ENCODE measurements around the gene HACD2.

The HACD2 gene

GRCh38 chr3:123552095-123552714 is 32.6 kb downstream of the HACD2 start:
- H3K36me3 ChIP-seq (ENCODE audit: insufficient read depth, low read length): peaks cover 18% of the 10 kb centered on the region; the same call in 1 of the 2 replicates
- no peaks in the 10 kb centered on the region; the same call in 1 of the 2 replicates for H3K9me3 ChIP-seq (ENCODE audit: insufficient read depth, low read depth, low read length)
- no peaks in the 10 kb centered on the region for H3K4me1 ChIP-seq (ENCODE audit: insufficient read depth, low read length, poor library complexity, severe bottlenecking)
- no peaks in the 10 kb centered on the region for H4K20me1 ChIP-seq (ENCODE audit: insufficient read depth, low read length, poor library complexity, severe bottlenecking)
- no peak overlapping the region for H3K9ac ChIP-seq (ENCODE audit: low read depth, low read length, poor library complexity, severe bottlenecking)
- no peaks in the 10 kb centered on the region for H3K27me3 ChIP-seq (ENCODE audit: insufficient read depth, low read length, poor library complexity, severe bottlenecking)
- no peaks in the 10 kb centered on the region for H3F3A ChIP-seq (ENCODE audit: low read depth)
- H3K9me2 ChIP-seq (replicated peaks; ENCODE audit: low read depth, low read length): no peaks in the 10 kb centered on the region
- H3K4me3 ChIP-seq (ENCODE audit: low read length, poor library complexity, severe bottlenecking): no peak overlapping the region
- H3K79me2 ChIP-seq (ENCODE audit: insufficient read depth, low read length): no peaks in the 10 kb centered on the region
- TF ChIP-seq CTCF (conservative IDR thresholded peaks at IDR 0.05; ENCODE audit: low read length) (peak; percentile 77), EZH2phosphoT487 (IDR thresholded peaks at IDR 0.05; ENCODE audit: borderline replicate concordance) (no peak)
- no peak overlapping the region for H2AFZ ChIP-seq (ENCODE audit: low read length)
- H3K4me2 ChIP-seq (ENCODE audit: low read depth, low read length, poor library complexity, severe bottlenecking): no peak overlapping the region

- no peaks in the 10 kb centered on the region for H3F3A ChIP-seq (ENCODE audit: low read depth)
- H3K79me2 ChIP-seq (ENCODE audit: insufficient read depth, low read length): no peaks in the 10 kb centered on the region; the same call in 1 of the 2 replicates
- no peak overlapping the region for H3K9ac ChIP-seq (ENCODE audit: low read depth, low read length, poor library complexity, severe bottlenecking)
- TF ChIP-seq EZH2phosphoT487 (IDR thresholded peaks at IDR 0.05; ENCODE audit: borderline replicate concordance) (no peak), CTCF (conservative IDR thresholded peaks at IDR 0.05; ENCODE audit: low read length) (no peak)
- peaks cover 18% of the 10 kb centered on the region; the same call in 1 of the 2 replicates for H3K36me3 ChIP-seq (ENCODE audit: insufficient read depth, low read length)
- H3K9me3 ChIP-seq (ENCODE audit: insufficient read depth, low read depth, low read length): no peaks in the 10 kb centered on the region
- H3K27me3 ChIP-seq (ENCODE audit: insufficient read depth, low read length, poor library complexity, severe bottlenecking): no peaks in the 10 kb centered on the region
- no peak overlapping the region for H3K4me3 ChIP-seq (ENCODE audit: low read length, poor library complexity, severe bottlenecking)
- no peaks in the 10 kb centered on the region for H4K20me1 ChIP-seq (ENCODE audit: insufficient read depth, low read length, poor library complexity, severe bottlenecking)
- no peak overlapping the region for H3K4me2 ChIP-seq (ENCODE audit: low read depth, low read length, poor library complexity, severe bottlenecking)
- no peaks in the 10 kb centered on the region for H3K4me1 ChIP-seq (ENCODE audit: insufficient read depth, low read length, poor library complexity, severe bottlenecking)
- H2AFZ ChIP-seq (ENCODE audit: low read length): no peak overlapping the region
- no peaks in the 10 kb centered on the region for H3K9me2 ChIP-seq (replicated peaks; ENCODE audit: low read depth, low read length)
Measured at GRCh38 chr3:123547881-123548519, 36.9 kb downstream of the HACD2 start.

DNA sequence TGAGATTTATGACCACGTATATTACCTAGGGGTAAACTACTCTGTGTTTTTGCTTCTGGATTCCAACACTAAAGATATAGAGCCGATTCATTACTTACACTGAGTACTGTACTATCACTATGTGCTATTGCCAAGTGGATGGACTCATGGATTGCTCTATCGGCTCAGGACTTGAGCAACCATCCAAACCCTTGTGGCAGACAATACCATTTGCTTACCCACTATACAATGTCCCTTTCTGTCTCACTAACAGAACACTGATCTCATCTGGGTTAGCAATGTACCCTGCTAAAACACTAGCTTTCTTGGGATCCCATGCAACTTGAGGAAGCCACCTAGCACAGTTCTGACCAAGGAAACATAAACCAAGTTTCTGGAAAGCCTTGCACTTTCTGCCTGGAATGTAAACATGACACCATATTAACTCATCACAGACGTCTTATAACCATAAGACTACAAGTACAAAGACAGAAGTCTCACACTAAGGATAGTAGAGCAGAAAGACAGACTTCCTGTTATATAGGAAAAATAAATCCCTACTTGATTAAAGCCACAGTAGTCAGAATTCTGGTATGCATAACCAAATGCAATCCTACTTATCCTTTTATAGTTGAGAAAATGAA is 38.6 kb downstream of the HACD2 start:
- H3K79me2 ChIP-seq (ENCODE audit: insufficient read depth, low read length): no peaks in the 10 kb centered on the region; the same call in 1 of the 2 replicates
- H3K36me3 ChIP-seq (ENCODE audit: insufficient read depth, low read length): peaks cover 18% of the 10 kb centered on the region; the same call in 1 of the 2 replicates
- H3K9me3 ChIP-seq (ENCODE audit: insufficient read depth, low read depth, low read length): no peaks in the 10 kb centered on the region
- TF ChIP-seq EZH2phosphoT487 (IDR thresholded peaks at IDR 0.05; ENCODE audit: borderline replicate concordance) (no peak), CTCF (conservative IDR thresholded peaks at IDR 0.05; ENCODE audit: low read length) (no peak)
- no peak overlapping the region for H3K4me2 ChIP-seq (ENCODE audit: low read depth, low read length, poor library complexity, severe bottlenecking)
- no peaks in the 10 kb centered on the region for H3F3A ChIP-seq (ENCODE audit: low read depth)
- no peak overlapping the region for H3K9ac ChIP-seq (ENCODE audit: low read depth, low read length, poor library complexity, severe bottlenecking)
- no peaks in the 10 kb centered on the region for H4K20me1 ChIP-seq (ENCODE audit: insufficient read depth, low read length, poor library complexity, severe bottlenecking)
- H3K4me1 ChIP-seq (ENCODE audit: insufficient read depth, low read length, poor library complexity, severe bottlenecking): no peaks in the 10 kb centered on the region
- no peaks in the 10 kb centered on the region for H3K9me2 ChIP-seq (replicated peaks; ENCODE audit: low read depth, low read length)
- H2AFZ ChIP-seq (ENCODE audit: low read length): no peak overlapping the region
- no peak overlapping the region for H3K4me3 ChIP-seq (ENCODE audit: low read length, poor library complexity, severe bottlenecking)
- H3K27me3 ChIP-seq (ENCODE audit: insufficient read depth, low read length, poor library complexity, severe bottlenecking): no peaks in the 10 kb centered on the region
